ENCODE data around the gene SRBD1. TPM values are rescaled to one million over a fixed set of nuclear protein-coding genes. Genes with fewer than 3 reads are reported as not detected.

SRBD1 gene
- total and polyA plus RNA-seq, 2 experiments from 2014 or later, result 27.4 to 46.3 TPM

DNA sequence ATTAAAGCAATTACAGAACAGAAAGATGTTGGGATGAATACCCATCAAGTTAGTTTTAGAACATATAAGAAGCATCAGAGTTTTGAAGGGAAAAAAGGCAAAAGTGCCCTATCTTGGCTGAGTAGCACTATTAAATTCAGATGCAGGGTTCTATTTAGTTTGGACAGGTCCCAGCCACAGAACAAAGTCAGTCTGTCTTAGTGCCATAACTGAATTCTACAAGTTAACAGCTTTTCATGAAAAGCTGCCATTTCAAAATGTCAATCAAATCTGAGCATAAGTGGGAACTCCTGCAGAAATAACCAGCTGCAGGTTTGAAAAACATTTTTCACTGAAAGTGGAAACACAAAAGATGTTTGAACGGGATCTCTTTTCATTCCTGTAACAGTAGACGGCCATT is 160.4 kb downstream of the SRBD1 start:
- DNase-seq (ENCODE audit: low spot score), result no peak
- Histone ChIP-seq H3K27ac (ENCODE audit: low read depth) (no peak overlapping the region), H2AFZ (no peak overlapping the region), H3K27me3 (ENCODE audit: insufficient read depth) (no peaks in the 10 kb centered on the region), H3K36me3 (ENCODE audit: insufficient read depth) (no peaks in the 10 kb centered on the region), H3K4me3 (no peak overlapping the region), H3K9me2 (ENCODE audit: insufficient read depth) (no peaks in the 10 kb centered on the region), H3F3A (replicated peaks; ENCODE audit: low read depth) (no peaks in the 10 kb centered on the region), H3K4me2 (no peak overlapping the region), H4K20me1 (replicated peaks; ENCODE audit: insufficient read depth) (no peaks in the 10 kb centered on the region), H3K4me1 (ENCODE audit: insufficient read depth) (no peaks in the 10 kb centered on the region), H3K79me2 (replicated peaks; ENCODE audit: insufficient read depth) (no peaks in the 10 kb centered on the region)
- no peak for ATAC-seq
- Mint-ChIP-seq H3K4me3 (no peak overlapping the region), H3K27ac (no peak overlapping the region), H3K27me3 (ENCODE audit: insufficient read depth, low read depth, poor library complexity) (no peaks in the 10 kb centered on the region), H3K36me3 (ENCODE audit: low read depth) (no peaks in the 10 kb centered on the region; the same call in 2 of the 3 replicates), H3K9me3 (no peaks in the 10 kb centered on the region), H3K4me1 (no peaks in the 10 kb centered on the region)
- TF ChIP-seq, protein P1, sequence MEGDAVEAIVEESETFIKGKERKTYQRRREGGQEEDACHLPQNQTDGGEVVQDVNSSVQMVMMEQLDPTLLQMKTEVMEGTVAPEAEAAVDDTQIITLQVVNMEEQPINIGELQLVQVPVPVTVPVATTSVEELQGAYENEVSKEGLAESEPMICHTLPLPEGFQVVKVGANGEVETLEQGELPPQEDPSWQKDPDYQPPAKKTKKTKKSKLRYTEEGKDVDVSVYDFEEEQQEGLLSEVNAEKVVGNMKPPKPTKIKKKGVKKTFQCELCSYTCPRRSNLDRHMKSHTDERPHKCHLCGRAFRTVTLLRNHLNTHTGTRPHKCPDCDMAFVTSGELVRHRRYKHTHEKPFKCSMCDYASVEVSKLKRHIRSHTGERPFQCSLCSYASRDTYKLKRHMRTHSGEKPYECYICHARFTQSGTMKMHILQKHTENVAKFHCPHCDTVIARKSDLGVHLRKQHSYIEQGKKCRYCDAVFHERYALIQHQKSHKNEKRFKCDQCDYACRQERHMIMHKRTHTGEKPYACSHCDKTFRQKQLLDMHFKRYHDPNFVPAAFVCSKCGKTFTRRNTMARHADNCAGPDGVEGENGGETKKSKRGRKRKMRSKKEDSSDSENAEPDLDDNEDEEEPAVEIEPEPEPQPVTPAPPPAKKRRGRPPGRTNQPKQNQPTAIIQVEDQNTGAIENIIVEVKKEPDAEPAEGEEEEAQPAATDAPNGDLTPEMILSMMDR (conservative IDR thresholded peaks at IDR 0.05; ENCODE audit: low read depth in 2 of 2), result no peak
- no peak for TF ChIP-seq EZH2phosphoT487 (IDR thresholded peaks at IDR 0.05; ENCODE audit: unreplicated experiment)
- no peak for TF ChIP-seq CREB1 (CRISPR knock-in tag; IDR thresholded peaks at IDR 0.05; ENCODE audit: low read depth)
- no peak for TF ChIP-seq NANOG (IDR thresholded peaks at IDR 0.05; ENCODE audit: borderline replicate concordance)
- TF ChIP-seq ZNF331 (CRISPR knock-in tag; IDR thresholded peaks at IDR 0.05; ENCODE audit: low read depth), result no peak

DNA sequence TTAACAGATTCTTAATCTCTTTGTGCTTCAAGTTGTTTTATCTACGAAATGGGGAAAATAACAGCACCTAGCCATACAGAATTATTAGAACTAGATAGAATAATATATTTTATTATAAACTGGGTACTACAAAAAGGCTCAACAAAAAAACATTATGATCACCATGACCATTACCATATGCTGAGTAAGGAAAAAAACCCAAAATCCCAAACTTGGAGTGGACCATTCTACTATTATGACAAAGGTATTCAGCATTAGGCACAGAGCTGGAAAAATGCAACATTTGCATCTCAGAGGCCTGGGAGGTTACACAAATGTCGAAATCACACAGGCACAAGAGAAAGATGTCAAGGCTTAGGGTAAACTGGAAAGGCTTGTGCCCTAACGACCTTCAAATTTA is 162.8 kb downstream of the SRBD1 start:
- Histone ChIP-seq H3F3A (replicated peaks; ENCODE audit: low read depth) (no peaks in the 10 kb centered on the region), H3K9me2 (ENCODE audit: insufficient read depth) (no peaks in the 10 kb centered on the region), H3K79me2 (replicated peaks; ENCODE audit: insufficient read depth) (no peaks in the 10 kb centered on the region), H3K4me1 (ENCODE audit: insufficient read depth) (no peaks in the 10 kb centered on the region), H3K27me3 (ENCODE audit: insufficient read depth) (no peaks in the 10 kb centered on the region), H2AFZ (no peak overlapping the region), H3K36me3 (ENCODE audit: insufficient read depth) (no peaks in the 10 kb centered on the region), H4K20me1 (replicated peaks; ENCODE audit: insufficient read depth) (no peaks in the 10 kb centered on the region), H3K27ac (ENCODE audit: low read depth) (no peak overlapping the region), H3K4me2 (no peak overlapping the region), H3K4me3 (no peak overlapping the region)
- Mint-ChIP-seq H3K4me1 (no peaks in the 10 kb centered on the region; the same call in 2 of the 3 replicates), H3K36me3 (ENCODE audit: low read depth) (no peaks in the 10 kb centered on the region; the same call in 2 of the 3 replicates), H3K4me3 (no peak overlapping the region), H3K27me3 (ENCODE audit: insufficient read depth, low read depth, poor library complexity) (no peaks in the 10 kb centered on the region), H3K9me3 (no peaks in the 10 kb centered on the region), H3K27ac (no peak overlapping the region)
- DNase-seq (ENCODE audit: low spot score) (no peak), ATAC-seq (no peak)
- no peak for TF ChIP-seq ZNF114 (CRISPR knock-in tag; IDR thresholded peaks at IDR 0.05)
- no peak for TF ChIP-seq ZNF462 (CRISPR knock-in tag; IDR thresholded peaks at IDR 0.05)
- no peak for TF ChIP-seq JUNB (IDR thresholded peaks at IDR 0.05; ENCODE audit: unreplicated experiment)
- TF ChIP-seq CREB1 (CRISPR knock-in tag; IDR thresholded peaks at IDR 0.05; ENCODE audit: low read depth), result no peak
- no peak for TF ChIP-seq EZH2 (IDR thresholded peaks at IDR 0.05; ENCODE audit: low read depth, unreplicated experiment)
- TF ChIP-seq, protein P2, sequence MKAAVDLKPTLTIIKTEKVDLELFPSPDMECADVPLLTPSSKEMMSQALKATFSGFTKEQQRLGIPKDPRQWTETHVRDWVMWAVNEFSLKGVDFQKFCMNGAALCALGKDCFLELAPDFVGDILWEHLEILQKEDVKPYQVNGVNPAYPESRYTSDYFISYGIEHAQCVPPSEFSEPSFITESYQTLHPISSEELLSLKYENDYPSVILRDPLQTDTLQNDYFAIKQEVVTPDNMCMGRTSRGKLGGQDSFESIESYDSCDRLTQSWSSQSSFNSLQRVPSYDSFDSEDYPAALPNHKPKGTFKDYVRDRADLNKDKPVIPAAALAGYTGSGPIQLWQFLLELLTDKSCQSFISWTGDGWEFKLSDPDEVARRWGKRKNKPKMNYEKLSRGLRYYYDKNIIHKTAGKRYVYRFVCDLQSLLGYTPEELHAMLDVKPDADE (IDR thresholded peaks at IDR 0.05), result no peak
- TF ChIP-seq ZNF331 (CRISPR knock-in tag; IDR thresholded peaks at IDR 0.05; ENCODE audit: low read depth), result no peak
- TF ChIP-seq NANOG (IDR thresholded peaks at IDR 0.05; ENCODE audit: borderline replicate concordance), result no peak
- TF ChIP-seq POLR2AphosphoS5 (IDR thresholded peaks at IDR 0.05; ENCODE audit: low read depth), result no peak
- TF ChIP-seq, protein P1 (conservative IDR thresholded peaks at IDR 0.05; ENCODE audit: low read depth in 2 of 2), result no peak
